HepG2 (cell line): ENCODE data around the gene SRI. TPM values are rescaled to one million over a fixed set of nuclear protein-coding genes. Genes with fewer than 3 reads are reported as not detected.

Experiments used
- ATAC-seq: fragments of 200-7000 bp; cut with Tn5 transposase; 3 replicates; pipeline ENCODE4 v1.9.1; 2020; ENCODE audit warnings: mild to moderate bottlenecking, moderate library complexity
- BruUV-seq: library from RNA; stranded (reverse); fragments of 400-500 nt; replicated peaks from 2 replicates; lab custom pipeline; 2021; lab: Mats Ljungman, UMichigan
- CTCF ChIA-PET: fragments of 300-600 bp; formaldehyde crosslinking; extraction: SDS; loops from one replicate; lab custom pipeline; 2021; ENCODE audit warnings: low total read pairs, inconsistent platforms, low intra/inter-chr PET ratio; lab: Yijun Ruan, JAX
- POLR2A ChIA-PET: fragments of 350-600 bp; sonication (Branson Sonifier 250); formaldehyde crosslinking; loops from one replicate; lab custom pipeline; 2020; ENCODE audit warnings: antibody characterized with exemption, inconsistent platforms; lab: Yijun Ruan, JAX
- DNase-seq: peaks from one replicate; pipeline ENCODE4 v3.0.0-alpha.2; 2015; ENCODE audit warnings: low spot score
- FAIRE-seq: peaks from 3 replicates; lab custom pipeline; 2011; peaks lifted over from hg19 to GRCh38; lab: Jason Lieb, UNC
- H2AFZ ChIP-seq: one replicate; pipeline ENCODE4 v1.6.1; 2011; ENCODE audit warnings: low read length, inconsistent platforms
- H3K27ac ChIP-seq: fragments of 300-600 bp; 3 replicates; pipeline ENCODE4 v1.8.0; 2011; ENCODE audit warnings: mixed run types, mild to moderate bottlenecking, mixed read lengths, low read length, inconsistent platforms; ENCODE audit not compliant: insufficient read depth; ENCODE audit errors: extremely low read length
- H3K27me3 ChIP-seq, 2 experiments: fragments of 200-600 bp in 1 of 2; 2 replicates in 1 of 2; 3 replicates in 1 of 2; pipeline versions ENCODE4 v1.6.0 to v1.8.0; 2011; ENCODE audit warnings: low read length in 2 of 2, mild to moderate bottlenecking in 2 of 2, moderate library complexity in 2 of 2, inconsistent platforms in 1 of 2; ENCODE audit not compliant: insufficient read depth in 2 of 2, control insufficient read depth in 1 of 2
- H3K36me3 ChIP-seq, 2 experiments: fragments of 200-600 bp in 1 of 2; replicated peaks in 1 of 2; 2 replicates in 1 of 2; 3 replicates in 1 of 2; pipeline versions ENCODE4 v1.5.1 to v1.8.0; 2011; ENCODE audit warnings: low read length in 2 of 2, inconsistent platforms in 1 of 2; ENCODE audit not compliant: insufficient read depth in 2 of 2, control insufficient read depth in 1 of 2
- H3K4me1 ChIP-seq: 2 replicates; pipeline ENCODE4 v1.5.1; 2012; ENCODE audit warnings: low read length, inconsistent platforms; ENCODE audit not compliant: insufficient read depth
- H3K4me2 ChIP-seq: 2 replicates; pipeline ENCODE4 v1.6.0; 2011; ENCODE audit warnings: low read depth, low read length, inconsistent platforms
- H3K4me3 ChIP-seq, 3 experiments: fragments of 200-600 bp in 1 of 3; sonication (generic), shearing (Covaris generic) in 1 of 3; replicated peaks in 1 of 3; 2 replicates each; pipeline ENCODE4 v1.5.1; 2011 to 2016; ENCODE audit warnings: low read length in 3 of 3, inconsistent platforms in 2 of 3, low read depth in 2 of 3, mild to moderate bottlenecking in 2 of 3, control low read depth in 1 of 3, mixed read lengths in 1 of 3; ENCODE audit not compliant: insufficient read depth in 1 of 3
- H3K79me2 ChIP-seq: one replicate; pipeline ENCODE4 v1.6.1; 2011; ENCODE audit warnings: low read length, inconsistent platforms; ENCODE audit not compliant: insufficient read depth
- H3K9ac ChIP-seq: 2 replicates; pipeline ENCODE4 v1.6.0; 2011; ENCODE audit warnings: mild to moderate bottlenecking, low read depth, low read length, inconsistent platforms; ENCODE audit not compliant: insufficient read depth
- H3K9me3 ChIP-seq: 2 replicates; pipeline ENCODE4 v1.5.1; 2012; ENCODE audit warnings: mild to moderate bottlenecking, low read length
- H4K20me1 ChIP-seq: 2 replicates; pipeline ENCODE4 v1.6.0; 2011; ENCODE audit warnings: inconsistent platforms, mild to moderate bottlenecking, low read length, moderate library complexity; ENCODE audit not compliant: insufficient read depth
- ATRX ChIP-seq: sonication (generic); formaldehyde crosslinking; IDR thresholded peaks from 2 replicates; pipeline ENCODE4 v1.4.0; 2020; ENCODE audit warnings: missing genetic modification reagents, borderline replicate concordance
- HNRNPUL1 ChIP-seq: fragments of 200-400 bp; formaldehyde crosslinking; IDR thresholded peaks from 2 replicates; pipeline ENCODE4 v1.6.1; 2017; ENCODE audit warnings: low read depth, mild to moderate bottlenecking, low read length, moderate library complexity
- MEF2D ChIP-seq: sonication (generic); formaldehyde crosslinking; IDR thresholded peaks from 2 replicates; pipeline ENCODE4 v1.5.1; 2020; ENCODE audit warnings: mild to moderate bottlenecking, missing genetic modification reagents
- NCOR1 ChIP-seq: fragments of 200-600 bp; sonication (generic); IDR thresholded peaks from 2 replicates; pipeline ENCODE4 v1.7.0; 2017; ENCODE audit warnings: antibody characterized with exemption, low read length, borderline replicate concordance
- NFRKB ChIP-seq: fragments of 450-650 bp; IDR thresholded peaks from 2 replicates; pipeline ENCODE4 v1.6.1; 2017
- RFX5 ChIP-seq: IDR thresholded peaks from 2 replicates; pipeline ENCODE4 v1.6.1; 2011; ENCODE audit warnings: low read depth, low read length, improper control_type of control experiment
- SKI ChIP-seq: fragments of 450-650 bp; IDR thresholded peaks from one replicate; pipeline ENCODE4 v1.6.1; 2018; ENCODE audit warnings: mild to moderate bottlenecking; ENCODE audit not compliant: partially characterized antibody
- TCF7L2 ChIP-seq: IDR thresholded peaks from 2 replicates; pipeline ENCODE4 v1.6.1; 2011; ENCODE audit warnings: mild to moderate bottlenecking, low read depth, low read length, moderate library complexity
- TEAD2 ChIP-seq: sonication (generic); formaldehyde crosslinking; IDR thresholded peaks from 2 replicates; pipeline ENCODE4 v1.9.0; 2021; ENCODE audit warnings: missing genetic modification reagents
- XRCC5 ChIP-seq: fragments of 200-400 bp; formaldehyde crosslinking; optimal IDR thresholded peaks from 2 replicates; pipeline ENCODE3; 2017; ENCODE audit warnings: mild to moderate bottlenecking, low read length
- ZFP36L2 ChIP-seq: sonication (generic); formaldehyde crosslinking; IDR thresholded peaks from 2 replicates; pipeline ENCODE4 v1.4.0; 2020; ENCODE audit warnings: missing genetic modification reagents
- ZNF782 ChIP-seq: sonication (generic); formaldehyde crosslinking; IDR thresholded peaks from 2 replicates; pipeline ENCODE4 v1.4.0; 2020; ENCODE audit warnings: missing genetic modification reagents, mild to moderate bottlenecking, borderline replicate concordance
- WGBS: methylation state at CpG from one replicate; pipeline ENCODE4 v1.1.6; 2017; ENCODE audit warnings: low lambda C conversion rate; 5-methylcytosine and 5-hydroxymethylcytosine counted together
- in situ Hi-C: cut with HindIII; loops from 2 replicates; pipeline ENCODE4 v1.10.0; 2017; ENCODE audit warnings: low pct_unique_long_range_greater_than_20kb; ENCODE audit not compliant: extremely low pct_ligation_motif_present
- intact Hi-C: fragments of 100-400 bp; cut with micrococcal nuclease; formaldehyde crosslinking; loops from one replicate; pipeline ENCODE4 v1.10.0; 2022; ENCODE audit not compliant: unreplicated experiment
- polyA plus RNA-seq, 8 experiments: library from polyadenylated mRNA; depleted of rRNA in 3 of 8; stranded (reverse) in 7 of 8; unstranded in 1 of 8; fragments of >200 nt; fragmentation: Illumina TruSeq in 4 of 8; extraction: Trizol in 4 of 8; gene quantifications; 2 replicates each; pipeline versions ENCODE4 v1.2.1 to v1.2.3, GENCODE V29; 2011 to 2016; ENCODE audit warnings: low read depth in 4 of 8, missing spikeins in 1 of 8, mixed read lengths in 1 of 8; ENCODE audit not compliant: insufficient read depth in 1 of 8
- total RNA-seq, 5 experiments: library from RNA; depleted of rRNA; stranded (reverse); fragments of >200 nt; fragmentation: Illumina TruSeq; extraction: Trizol; gene quantifications; 2 replicates each; pipeline ENCODE4 v1.2.3, GENCODE V29; 2016; ENCODE audit warnings: low read depth in 1 of 5
- TF ChIP-seq, protein P1 (sequence below): sonication (generic); formaldehyde crosslinking; IDR thresholded peaks from 2 replicates; pipeline ENCODE4 v1.9.0; 2021; ENCODE audit warnings: missing genetic modification reagents, borderline replicate concordance
- TF ChIP-seq, protein P2 (sequence below): fragments of 450-650 bp; IDR thresholded peaks from 2 replicates; pipeline ENCODE4 v1.6.1; 2016
- TF ChIP-seq, protein P3 (sequence below): sonication (generic); formaldehyde crosslinking; IDR thresholded peaks from 2 replicates; pipeline ENCODE4 v1.5.0; 2020; ENCODE audit warnings: mild to moderate bottlenecking, missing genetic modification reagents
- TF ChIP-seq, protein P4 (sequence below): sonication (generic); formaldehyde crosslinking; IDR thresholded peaks from 2 replicates; pipeline ENCODE4 v1.4.0; 2020; ENCODE audit warnings: missing genetic modification reagents, borderline replicate concordance

The SRI gene
- total and polyA plus RNA-seq, 2 of the 13 experiments (the other 11 are each of a cell fraction or from before 2014, with no cell fraction given), result 0.33 TPM; not detected in 1

DNA sequence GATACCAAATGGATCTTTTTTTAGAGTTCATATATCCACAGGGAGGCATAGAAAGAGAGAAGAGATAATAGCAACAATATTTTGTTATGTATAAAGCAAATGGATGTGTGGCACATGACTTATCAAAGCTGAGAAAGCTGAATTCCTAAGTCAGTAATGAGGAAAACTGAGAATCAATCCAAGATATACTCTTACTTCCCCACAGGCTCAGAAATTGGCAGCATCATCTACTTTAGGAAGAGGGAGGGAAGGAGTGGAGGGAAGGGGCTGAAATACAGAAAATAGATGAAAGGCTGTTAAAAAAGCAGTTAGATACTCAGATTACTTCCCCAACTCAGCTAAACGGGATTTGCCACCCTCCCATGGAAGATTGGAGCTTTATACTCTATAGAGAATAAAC, 63.5 kb downstream of the SRI start (continued):
- TF ChIP-seq ZFP36L2 (no peak), XRCC5 (no peak), ATRX (no peak), NFRKB (no peak)
- TF ChIP-seq, protein P1, sequence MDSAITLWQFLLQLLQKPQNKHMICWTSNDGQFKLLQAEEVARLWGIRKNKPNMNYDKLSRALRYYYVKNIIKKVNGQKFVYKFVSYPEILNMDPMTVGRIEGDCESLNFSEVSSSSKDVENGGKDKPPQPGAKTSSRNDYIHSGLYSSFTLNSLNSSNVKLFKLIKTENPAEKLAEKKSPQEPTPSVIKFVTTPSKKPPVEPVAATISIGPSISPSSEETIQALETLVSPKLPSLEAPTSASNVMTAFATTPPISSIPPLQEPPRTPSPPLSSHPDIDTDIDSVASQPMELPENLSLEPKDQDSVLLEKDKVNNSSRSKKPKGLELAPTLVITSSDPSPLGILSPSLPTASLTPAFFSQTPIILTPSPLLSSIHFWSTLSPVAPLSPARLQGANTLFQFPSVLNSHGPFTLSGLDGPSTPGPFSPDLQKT, result no peak

DNA sequence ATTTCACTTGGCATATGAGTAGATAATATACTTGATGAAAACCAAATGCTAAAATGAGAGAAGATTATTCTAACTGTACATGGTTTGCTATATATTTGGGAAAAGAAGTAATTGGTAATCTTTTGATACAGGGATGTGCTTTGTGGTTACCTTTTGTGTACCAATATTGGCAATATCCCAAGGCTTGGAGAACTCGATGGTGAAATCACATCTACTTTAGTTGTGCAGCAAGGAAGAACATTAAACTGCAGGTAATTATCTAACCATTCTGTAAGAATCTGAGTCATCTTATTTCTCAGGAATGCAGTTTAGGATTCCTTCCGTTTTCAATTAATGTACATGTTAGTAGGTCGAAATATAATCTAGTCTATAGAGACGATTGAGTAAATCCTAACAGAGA, 64.1 kb downstream of the SRI start:
- H3K4me1 ChIP-seq, result peaks cover 10% of the 10 kb centered on the region
- no peak for DNase-seq
- H3K79me2 ChIP-seq, result no peaks in the 10 kb centered on the region
- H3K27ac ChIP-seq, result no peak overlapping the region
- no peak overlapping the region for H3K9ac ChIP-seq
- no peaks in the 10 kb centered on the region for H3K9me3 ChIP-seq
- no peak for FAIRE-seq
- H2AFZ ChIP-seq, result no peak overlapping the region
- WGBS, result 64% methylated on average over 4 of the region's 4 CpGs
- in situ Hi-C loops, result no loop called here
- H3K4me2 ChIP-seq, result no peak overlapping the region
- ChIA-PET POLR2A (no interaction called here), CTCF (no interaction called here)
- no TSS peak for BruUV-seq
- no peak overlapping the region for H3K4me3 ChIP-seq
- H3K36me3 ChIP-seq, result no peaks in the 10 kb centered on the region
- H3K27me3 ChIP-seq, result no peaks in the 10 kb centered on the region
- no peak for ATAC-seq
- intact Hi-C loops, result no loop called here
- H4K20me1 ChIP-seq, result no peaks in the 10 kb centered on the region
- TF ChIP-seq TCF7L2 (no peak), HNRNPUL1 (no peak), SKI (no peak), MEF2D (CRISPR knock-in tag) (no peak), TEAD2 (no peak), XRCC5 (no peak), ZNF782 (no peak), NCOR1 (no peak), RFX5 (no peak)
- TF ChIP-seq, protein P2, sequence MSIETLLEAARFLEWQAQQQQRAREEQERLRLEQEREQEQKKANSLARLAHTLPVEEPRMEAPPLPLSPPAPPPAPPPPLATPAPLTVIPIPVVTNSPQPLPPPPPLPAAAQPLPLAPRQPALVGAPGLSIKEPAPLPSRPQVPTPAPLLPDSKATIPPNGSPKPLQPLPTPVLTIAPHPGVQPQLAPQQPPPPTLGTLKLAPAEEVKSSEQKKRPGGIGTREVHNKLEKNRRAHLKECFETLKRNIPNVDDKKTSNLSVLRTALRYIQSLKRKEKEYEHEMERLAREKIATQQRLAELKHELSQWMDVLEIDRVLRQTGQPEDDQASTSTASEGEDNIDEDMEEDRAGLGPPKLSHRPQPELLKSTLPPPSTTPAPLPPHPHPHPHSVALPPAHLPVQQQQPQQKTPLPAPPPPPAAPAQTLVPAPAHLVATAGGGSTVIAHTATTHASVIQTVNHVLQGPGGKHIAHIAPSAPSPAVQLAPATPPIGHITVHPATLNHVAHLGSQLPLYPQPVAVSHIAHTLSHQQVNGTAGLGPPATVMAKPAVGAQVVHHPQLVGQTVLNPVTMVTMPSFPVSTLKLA, result no peak
- TF ChIP-seq, protein P3, sequence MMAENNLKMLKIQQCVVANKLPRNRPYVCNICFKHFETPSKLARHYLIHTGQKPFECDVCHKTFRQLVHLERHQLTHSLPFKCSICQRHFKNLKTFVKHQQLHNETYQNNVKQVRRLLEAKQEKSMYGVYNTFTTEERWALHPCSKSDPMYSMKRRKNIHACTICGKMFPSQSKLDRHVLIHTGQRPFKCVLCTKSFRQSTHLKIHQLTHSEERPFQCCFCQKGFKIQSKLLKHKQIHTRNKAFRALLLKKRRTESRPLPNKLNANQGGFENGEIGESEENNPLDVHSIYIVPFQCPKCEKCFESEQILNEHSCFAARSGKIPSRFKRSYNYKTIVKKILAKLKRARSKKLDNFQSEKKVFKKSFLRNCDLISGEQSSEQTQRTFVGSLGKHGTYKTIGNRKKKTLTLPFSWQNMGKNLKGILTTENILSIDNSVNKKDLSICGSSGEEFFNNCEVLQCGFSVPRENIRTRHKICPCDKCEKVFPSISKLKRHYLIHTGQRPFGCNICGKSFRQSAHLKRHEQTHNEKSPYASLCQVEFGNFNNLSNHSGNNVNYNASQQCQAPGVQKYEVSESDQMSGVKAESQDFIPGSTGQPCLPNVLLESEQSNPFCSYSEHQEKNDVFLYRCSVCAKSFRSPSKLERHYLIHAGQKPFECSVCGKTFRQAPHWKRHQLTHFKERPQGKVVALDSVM, result no peak
- TF ChIP-seq, protein P4, sequence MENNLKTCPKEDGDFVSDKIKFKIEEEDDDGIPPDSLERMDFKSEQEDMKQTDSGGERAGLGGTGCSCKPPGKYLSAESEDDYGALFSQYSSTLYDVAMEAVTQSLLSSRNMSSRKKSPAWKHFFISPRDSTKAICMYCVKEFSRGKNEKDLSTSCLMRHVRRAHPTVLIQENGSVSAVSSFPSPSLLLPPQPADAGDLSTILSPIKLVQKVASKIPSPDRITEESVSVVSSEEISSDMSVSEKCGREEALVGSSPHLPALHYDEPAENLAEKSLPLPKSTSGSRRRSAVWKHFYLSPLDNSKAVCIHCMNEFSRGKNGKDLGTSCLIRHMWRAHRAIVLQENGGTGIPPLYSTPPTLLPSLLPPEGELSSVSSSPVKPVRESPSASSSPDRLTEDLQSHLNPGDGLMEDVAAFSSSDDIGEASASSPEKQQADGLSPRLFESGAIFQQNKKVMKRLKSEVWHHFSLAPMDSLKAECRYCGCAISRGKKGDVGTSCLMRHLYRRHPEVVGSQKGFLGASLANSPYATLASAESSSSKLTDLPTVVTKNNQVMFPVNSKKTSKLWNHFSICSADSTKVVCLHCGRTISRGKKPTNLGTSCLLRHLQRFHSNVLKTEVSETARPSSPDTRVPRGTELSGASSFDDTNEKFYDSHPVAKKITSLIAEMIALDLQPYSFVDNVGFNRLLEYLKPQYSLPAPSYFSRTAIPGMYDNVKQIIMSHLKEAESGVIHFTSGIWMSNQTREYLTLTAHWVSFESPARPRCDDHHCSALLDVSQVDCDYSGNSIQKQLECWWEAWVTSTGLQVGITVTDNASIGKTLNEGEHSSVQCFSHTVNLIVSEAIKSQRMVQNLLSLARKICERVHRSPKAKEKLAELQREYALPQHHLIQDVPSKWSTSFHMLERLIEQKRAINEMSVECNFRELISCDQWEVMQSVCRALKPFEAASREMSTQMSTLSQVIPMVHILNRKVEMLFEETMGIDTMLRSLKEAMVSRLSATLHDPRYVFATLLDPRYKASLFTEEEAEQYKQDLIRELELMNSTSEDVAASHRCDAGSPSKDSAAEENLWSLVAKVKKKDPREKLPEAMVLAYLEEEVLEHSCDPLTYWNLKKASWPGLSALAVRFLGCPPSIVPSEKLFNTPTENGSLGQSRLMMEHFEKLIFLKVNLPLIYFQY (CRISPR knock-in tag), result no peak
